Smooth muscle cell (in vitro differentiated cells): ENCODE results near the gene ATOX1. TPM values are rescaled to one million over a fixed set of nuclear protein-coding genes. Genes with fewer than 3 reads are reported as not detected.

Source experiments
- DNase-seq: peaks from one replicate; lab custom pipeline; 2025; ENCODE audit not compliant: unreplicated experiment; lab: John Stamatoyannopoulos, UW
- H2AFZ ChIP-seq: fragments of 200-600 bp; sonication (generic); 2 replicates; pipeline ENCODE4 v1.6.0; 2016; ENCODE audit warnings: antibody characterized with exemption, low read depth, mild to moderate bottlenecking
- H3F3A ChIP-seq: fragments of 200-600 bp; sonication (generic); 2 replicates; pipeline ENCODE4 v1.6.0; 2017; ENCODE audit warnings: antibody characterized with exemption, low read depth
- H3K27ac ChIP-seq: fragments of 200-600 bp; sonication (generic); 2 replicates; pipeline ENCODE4 v1.5.1; 2016; ENCODE audit warnings: low read depth, mild to moderate bottlenecking
- H3K27me3 ChIP-seq: fragments of 200-600 bp; sonication (generic); 2 replicates; pipeline ENCODE4 v1.6.1; 2016; ENCODE audit warnings: low read depth, mild to moderate bottlenecking
- H3K36me3 ChIP-seq: fragments of 200-600 bp; sonication (generic); 2 replicates; pipeline ENCODE4 v1.5.1; 2016; ENCODE audit warnings: low read depth
- H3K4me1 ChIP-seq: fragments of 200-600 bp; sonication (generic); 2 replicates; pipeline ENCODE4 v1.5.1; 2016; ENCODE audit warnings: low read depth
- H3K4me2 ChIP-seq: fragments of 200-600 bp; sonication (generic); 2 replicates; pipeline ENCODE4 v1.6.0; 2016; ENCODE audit warnings: mild to moderate bottlenecking
- H3K4me3 ChIP-seq: fragments of 200-600 bp; sonication (generic); 2 replicates; pipeline ENCODE4 v1.5.1; 2016; ENCODE audit warnings: mild to moderate bottlenecking
- H3K79me2 ChIP-seq: fragments of 200-600 bp; sonication (generic); 2 replicates; pipeline ENCODE4 v1.6.0; 2016; ENCODE audit warnings: low read depth, mild to moderate bottlenecking
- H3K9ac ChIP-seq: fragments of 200-600 bp; sonication (generic); 2 replicates; pipeline ENCODE4 v1.6.0; 2016; ENCODE audit warnings: low read depth
- H3K9me3 ChIP-seq: fragments of 200-600 bp; sonication (generic); replicated peaks from 2 replicates; pipeline ENCODE4 v1.5.1; 2016; ENCODE audit warnings: low read depth
- H4K20me1 ChIP-seq: fragments of 200-600 bp; sonication (generic); 2 replicates; pipeline ENCODE4 v1.6.0; 2016; ENCODE audit warnings: low read depth
- CTCF ChIP-seq: fragments of 200-600 bp; sonication (generic); IDR thresholded peaks from 2 replicates; pipeline ENCODE4 v1.5.1; 2017; ENCODE audit warnings: borderline replicate concordance, mild to moderate bottlenecking, antibody characterized with exemption; ENCODE audit not compliant: insufficient read depth, poor library complexity, severe bottlenecking
- WGBS: methylation state at CpG from one replicate; pipeline ENCODE4 v1.1.7; 2016; ENCODE audit warnings: low lambda C conversion rate; 5-methylcytosine and 5-hydroxymethylcytosine counted together
- polyA plus RNA-seq: library from polyadenylated mRNA; unstranded; fragments of >200 nt; fragmentation: Nextera tagmentation; extraction: Ambion mirVana; gene quantifications from 2 replicates; pipeline ENCODE4 v1.2.1, GENCODE V29; 2016
- total RNA-seq: library from RNA; depleted of rRNA; stranded (reverse); fragments of >200 nt; gene quantifications from 2 replicates; pipeline ENCODE4 v1.2.3, GENCODE V29; 2014

ATOX1 gene
- total and polyA plus RNA-seq, 2 experiments from 2014 or later, result 73.3 to 315 TPM

DNA sequence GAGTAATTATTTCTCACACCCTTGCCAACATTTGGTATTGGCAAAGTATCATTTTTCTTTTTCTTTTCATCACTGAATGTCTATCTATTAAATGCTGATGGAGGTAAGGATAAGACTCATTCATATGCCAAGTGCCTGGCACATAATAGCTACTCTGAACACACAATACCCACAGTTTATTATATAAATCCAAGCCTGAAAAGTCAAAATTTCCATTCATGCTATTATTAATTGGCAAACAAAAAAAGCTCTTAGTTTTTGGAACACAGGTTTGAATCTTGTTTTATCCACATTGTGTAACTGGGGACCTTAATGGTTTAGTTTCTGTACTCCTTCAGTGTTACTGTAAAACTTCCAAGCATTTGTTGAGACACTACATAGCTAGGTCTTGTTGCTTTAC, 6.4 kb upstream of the ATOX1 start:
- Histone ChIP-seq H2AFZ (no peak overlapping the region), H3K27me3 (no peaks in the 10 kb centered on the region), H3K79me2 (no peaks in the 10 kb centered on the region), H3K9ac (no peak overlapping the region), H4K20me1 (no peaks in the 10 kb centered on the region), H3F3A (no peaks in the 10 kb centered on the region), H3K4me1 (no peaks in the 10 kb centered on the region), H3K9me3 (no peaks in the 10 kb centered on the region), H3K27ac (no peak overlapping the region), H3K36me3 (no peaks in the 10 kb centered on the region), H3K4me3 (no peak overlapping the region), H3K4me2 (no peak overlapping the region)
- no peak for DNase-seq
- no peak for TF ChIP-seq CTCF

DNA sequence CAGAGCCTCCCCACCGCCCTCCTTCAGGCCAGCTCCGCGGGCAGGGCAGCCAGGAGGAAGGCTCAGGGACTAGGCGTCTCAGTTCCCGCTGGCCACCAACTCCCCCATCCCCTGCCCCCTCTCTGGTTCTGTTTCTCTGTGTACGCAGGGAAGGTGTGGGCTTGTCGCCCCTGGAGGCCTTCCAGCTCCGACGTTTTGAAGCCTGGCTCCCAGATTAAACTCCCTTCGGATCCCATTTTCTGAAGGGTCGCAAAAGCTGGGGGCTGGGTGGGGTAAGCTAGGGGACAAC, 346 bp downstream of the ATOX1 start:
- peaks cover 2% of the 10 kb centered on the region for H3K36me3 ChIP-seq
- WGBS, result 0% methylated on average over 6 of the region's 11 CpGs
- no peaks in the 10 kb centered on the region for H3K27me3 ChIP-seq
- peak overlapping the region; percentile 79 for H2AFZ ChIP-seq
- TF ChIP-seq CTCF, result no peak
- peaks cover 15% of the 10 kb centered on the region for H3K4me1 ChIP-seq
- no peaks in the 10 kb centered on the region for H4K20me1 ChIP-seq
- H3K27ac ChIP-seq, result peak overlapping the region; percentile 76
- peaks cover 4% of the 10 kb centered on the region for H3F3A ChIP-seq
- no peaks in the 10 kb centered on the region for H3K9me3 ChIP-seq
- DNase-seq, result no peak
- peaks cover 35% of the 10 kb centered on the region for H3K79me2 ChIP-seq
- H3K9ac ChIP-seq, result peak overlapping the region; percentile 89
- H3K4me3 ChIP-seq, result peak overlapping the region; percentile 88
- peak overlapping the region; percentile 95 for H3K4me2 ChIP-seq

DNA sequence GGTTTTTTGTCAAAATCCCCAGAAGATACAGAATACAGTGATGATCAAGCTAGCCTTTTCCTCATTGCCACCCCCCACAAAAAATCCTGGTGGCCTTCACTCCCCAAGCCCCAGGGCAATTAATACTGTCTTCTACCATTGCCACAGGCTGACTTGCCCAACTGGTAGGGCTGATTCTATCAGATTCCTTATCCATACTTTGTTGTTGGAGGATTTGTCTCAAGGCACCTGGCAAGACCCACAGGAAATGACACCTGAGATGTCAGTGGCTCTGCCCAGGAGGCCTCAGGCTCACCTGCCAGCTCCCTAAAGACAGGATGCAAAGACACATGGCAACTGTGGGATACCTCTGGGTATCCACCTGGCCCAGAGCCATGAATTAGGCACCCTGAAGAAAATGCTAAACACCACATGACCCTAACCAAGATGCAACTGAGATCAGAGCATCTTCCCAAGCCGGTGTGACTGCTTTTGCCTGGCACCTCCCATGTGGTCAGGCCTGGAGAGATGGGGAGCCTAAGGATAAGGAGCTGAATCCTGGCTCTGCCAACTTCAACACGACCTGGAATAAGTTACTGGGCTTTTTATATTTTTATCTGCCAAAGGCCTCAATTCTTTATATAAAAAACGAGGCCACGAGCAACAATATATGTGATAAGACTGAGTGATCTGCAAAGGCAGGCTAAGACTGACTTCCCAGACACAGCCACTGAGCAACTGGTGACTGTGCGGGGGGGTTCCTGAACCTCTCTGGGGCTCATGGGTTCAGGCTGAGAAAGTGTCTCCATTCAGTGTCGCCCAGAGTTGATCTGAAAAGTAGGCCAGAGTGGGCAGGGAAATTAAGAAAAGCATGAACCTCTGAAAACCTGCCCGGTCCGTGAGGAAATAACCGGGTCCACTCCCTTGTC, 944 bp downstream of the ATOX1 start:
- Histone ChIP-seq H3K4me3 (peak overlapping the region; percentile 88), H3K27me3 (no peaks in the 10 kb centered on the region), H3K9me3 (no peaks in the 10 kb centered on the region), H3K36me3 (peaks cover 7% of the 10 kb centered on the region), H3K4me2 (peak overlapping the region; percentile 95), H2AFZ (peak overlapping the region; percentile 79), H3K79me2 (peaks cover 35% of the 10 kb centered on the region), H3K9ac (peak overlapping the region; percentile 89), H3F3A (peaks cover 4% of the 10 kb centered on the region), H3K4me1 (peaks cover 15% of the 10 kb centered on the region), H4K20me1 (no peaks in the 10 kb centered on the region), H3K27ac (peak overlapping the region; percentile 76)
- no peak for TF ChIP-seq CTCF
- no peak for DNase-seq
- 20% methylated on average over 9 of the region's 9 CpGs for WGBS

DNA sequence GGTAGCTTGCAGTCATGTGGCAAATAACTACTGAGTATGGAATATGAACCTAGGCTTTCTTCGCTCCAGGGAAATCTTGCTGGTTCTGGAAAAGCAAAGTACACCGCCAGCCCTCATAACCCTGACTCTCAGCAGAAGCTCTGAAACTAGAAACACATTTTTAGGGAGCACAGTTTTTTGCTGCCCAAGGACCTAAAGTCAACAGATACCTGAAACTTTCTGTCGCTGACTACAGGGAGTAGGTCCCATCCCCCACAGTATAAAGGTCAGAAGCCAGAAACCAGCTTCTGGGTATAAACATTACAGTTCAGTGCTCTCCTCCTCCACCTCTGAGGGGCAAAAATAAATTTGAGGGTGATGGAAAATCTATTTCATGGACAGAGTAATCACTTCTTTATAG, 3.0 kb downstream of the ATOX1 start:
- Histone ChIP-seq H2AFZ (no peak overlapping the region), H3K9me3 (no peaks in the 10 kb centered on the region), H3K79me2 (peaks cover 38% of the 10 kb centered on the region), H3K36me3 (peaks cover 7% of the 10 kb centered on the region), H3K27me3 (no peaks in the 10 kb centered on the region), H3K9ac (no peak overlapping the region), H3F3A (peaks cover 10% of the 10 kb centered on the region), H3K27ac (no peak overlapping the region), H4K20me1 (peaks cover 11% of the 10 kb centered on the region), H3K4me1 (peaks cover 15% of the 10 kb centered on the region), H3K4me3 (no peak overlapping the region), H3K4me2 (no peak overlapping the region)
- 88% methylated on average over 3 of the region's 3 CpGs for WGBS
- DNase-seq, result no peak
- no peak for TF ChIP-seq CTCF
